A549 (cell line): Measurements from ENCODE around the gene NCOA6.

Experiments used
- BCL3 ChIP-seq: fragments of >200 bp; sonication (Bioruptor Twin); formaldehyde crosslinking; IDR thresholded peaks from 3 replicates; pipeline ENCODE4 v1.6.1; 2016
- CTCF ChIP-seq: fragments of >200 bp; sonication (Bioruptor Twin); formaldehyde crosslinking; IDR thresholded peaks from 3 replicates; pipeline ENCODE4 v1.5.1; 2016
- EHMT2 ChIP-seq: fragments of 200-600 bp; sonication (generic); IDR thresholded peaks from 2 replicates; pipeline ENCODE4 v1.6.1; 2016; ENCODE audit warnings: antibody characterized with exemption, low read depth, mild to moderate bottlenecking, moderate library complexity
- POLR2A ChIP-seq: IDR thresholded peaks from 2 replicates; pipeline ENCODE4 v1.6.1; 2012; ENCODE audit warnings: mild to moderate bottlenecking, low read length
- POLR2AphosphoS2 ChIP-seq: conservative IDR thresholded peaks from 2 replicates; pipeline ENCODE4 v1.6.1; 2012; ENCODE audit warnings: low read length, improper control_type of control experiment, inconsistent platforms
- RARB ChIP-seq: fragments of 250-450 bp; sonication (Bioruptor Pico); IDR thresholded peaks from 2 replicates; pipeline ENCODE4 v1.8.0; 2021; ENCODE audit warnings: mild to moderate bottlenecking, moderate library complexity
- REST ChIP-seq: fragments of 200-600 bp; sonication (generic); IDR thresholded peaks from 2 replicates; pipeline ENCODE4 v1.6.1; 2016; ENCODE audit warnings: antibody characterized with exemption, mild to moderate bottlenecking, moderate library complexity
- TP53 ChIP-seq: fragments of 250-450 bp; sonication (Bioruptor Pico); IDR thresholded peaks from 2 replicates; pipeline ENCODE4 v1.5.0; 2021; ENCODE audit warnings: mild to moderate bottlenecking, moderate library complexity

- TF ChIP-seq TP53: no peak
- no peak for TF ChIP-seq CTCF
- no peak for TF ChIP-seq BCL3
- no peak for TF ChIP-seq EHMT2
- TF ChIP-seq RARB: no peak
- no peak for TF ChIP-seq POLR2A
- TF ChIP-seq POLR2AphosphoS2: no peak
- no peak for TF ChIP-seq REST
Observed at GRCh38 chr20:34703061-34703423, 122.4 kb downstream of the NCOA6 start.
